Retinal pigment epithelial cell (primary cell): Measurements from ENCODE around the gene CD70.

Source experiments
- DNase-seq: peaks from one replicate; pipeline ENCODE4 v3.0.0-alpha.2; 2010; ENCODE audit warnings: low read depth
- H3K4me3 ChIP-seq: 2 replicates; pipeline ENCODE4 v1.5.1; 2011; ENCODE audit warnings: mild to moderate bottlenecking, low read length, control low read depth, moderate library complexity
- CTCF ChIP-seq: conservative IDR thresholded peaks from 2 replicates; pipeline ENCODE4 v1.5.1; 2011; ENCODE audit warnings: low read depth, low read length, control low read depth, inconsistent platforms

CD70 gene

GRCh38 chr19:6539514-6539913 is 51.4 kb downstream of the CD70 start:
- H3K4me3 ChIP-seq: no peak overlapping the region

More at GRCh38 chr19:6539514-6539913, 51.4 kb downstream of the CD70 start:
- no peak for TF ChIP-seq CTCF
- no peak for DNase-seq
